ENCODE data around the gene CHD5. TPM values are rescaled to one million over a fixed set of nuclear protein-coding genes. Genes with fewer than 3 reads are reported as not detected.
"Not testable (repeated sequence)": the region's sequence is repeated elsewhere in the genome, so short reads cannot be mapped to it uniquely, and the experiment has no call there.

CHD5 gene
- total RNA-seq, 4 donors from 2014 or later: 5.5 to 16.9 (median 12.0) TPM

- Histone ChIP-seq H3K9me3 (no peaks in the 10 kb centered on the region), H3K4me3 (no peak overlapping the region), H3K36me3 (no peaks in the 10 kb centered on the region), H3K27me3 (peaks cover 0 to 6% (median 0%) of the 10 kb centered on the region in 4 donors), H3K4me1 (peaks cover 0 to 8% (median 0%) of the 10 kb centered on the region in 4 donors), H3K27ac (replicated peaks in 1 of 4) (no peak overlapping the region)
- 84% methylated on average over 2 of the region's 8 CpGs for WGBS
- no peak for DNase-seq (ENCODE audit: extremely low spot score)
- intact Hi-C loops (cut with DNase I): no loop called here
- TF ChIP-seq EP300 (IDR thresholded peaks at IDR 0.05): no peak
- TF ChIP-seq POLR2AphosphoS5 (IDR thresholded peaks at IDR 0.05): no peak
- no peak for TF ChIP-seq CTCF (IDR thresholded peaks at IDR 0.05)
- no peak for TF ChIP-seq POLR2A (IDR thresholded peaks at IDR 0.05; ENCODE audit: low read depth)
These were observed 113.4 kb downstream of the CHD5 start for GRCh38 chr1:6066680-6067079.

DNA sequence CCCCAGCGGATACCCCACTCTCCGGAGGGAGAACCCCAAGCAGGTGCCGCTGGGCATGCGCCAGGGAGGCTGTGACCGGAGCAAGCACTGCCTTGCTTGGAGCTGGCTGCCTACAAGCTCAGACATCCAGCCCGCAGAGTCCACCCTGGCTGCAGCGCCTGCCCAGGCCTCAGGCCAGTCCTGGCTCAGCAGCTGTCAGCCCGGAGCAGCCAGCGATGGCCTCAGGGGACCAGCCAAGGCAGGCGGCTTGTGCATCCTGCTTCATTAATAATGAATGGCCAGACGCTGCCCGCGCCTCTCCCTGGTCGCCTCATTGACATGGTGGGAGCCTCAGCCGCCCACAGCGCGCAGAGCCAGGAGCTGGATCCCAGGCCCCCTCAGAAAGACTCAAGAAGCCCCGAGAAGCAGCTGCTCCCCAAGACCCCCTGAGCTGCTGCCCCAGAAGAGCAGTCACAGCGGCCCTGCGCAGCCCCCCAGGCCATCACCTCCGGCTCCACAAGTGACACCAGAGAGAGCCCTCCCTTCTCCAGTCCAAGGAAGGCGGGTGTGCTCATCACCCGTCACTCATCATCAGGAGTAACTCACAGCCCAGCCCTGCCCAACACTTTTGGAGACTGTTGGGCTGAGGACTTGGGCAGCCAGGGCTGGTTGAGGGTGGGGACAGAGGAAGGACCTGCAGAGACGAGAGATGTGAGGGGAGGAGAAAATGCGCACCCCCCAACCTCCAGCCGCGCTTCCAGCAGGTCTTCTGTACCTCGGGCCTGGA is 114.8 kb downstream of the CHD5 start:
- Histone ChIP-seq H3K27me3 (peaks cover 0 to 6% (median 0%) of the 10 kb centered on the region in 4 donors), H3K27ac (replicated peaks in 1 of 4) (no peak overlapping the region), H3K4me3 (no peak overlapping the region), H3K36me3 (peaks cover 0 to 2% (median 0%) of the 10 kb centered on the region in 4 donors), H3K9me3 (no peaks in the 10 kb centered on the region), H3K4me1 (peaks cover 0 to 8% (median 0%) of the 10 kb centered on the region in 4 donors)
- TF ChIP-seq POLR2A (IDR thresholded peaks at IDR 0.05; ENCODE audit: low read depth): no peak
- no peak for TF ChIP-seq POLR2AphosphoS5 (IDR thresholded peaks at IDR 0.05)
- no peak for TF ChIP-seq EP300 (IDR thresholded peaks at IDR 0.05)
- TF ChIP-seq CTCF (IDR thresholded peaks at IDR 0.05): no peak
- intact Hi-C loops (cut with DNase I): no loop called here
- no peak for DNase-seq (ENCODE audit: extremely low spot score)
- WGBS: 63% methylated on average over 19 of the region's 28 CpGs

GRCh38 chr1:6063532-6064053 is 116.5 kb downstream of the CHD5 start:
- DNase-seq (ENCODE audit: extremely low spot score); H3K36me3 ChIP-seq; H3K4me3 ChIP-seq; intact Hi-C loops (cut with DNase I); H3K9me3 ChIP-seq; H3K27ac ChIP-seq (replicated peaks in 1 of 4): not testable (repeated sequence)
- Histone ChIP-seq H3K4me1 (peaks cover 4 to 14% (median 6%) of the 10 kb centered on the region in 4 donors), H3K27me3 (peaks cover 0 to 11% (median 0%) of the 10 kb centered on the region in 4 donors)
- 85% methylated on average over 5 of the region's 7 CpGs for WGBS

- TF ChIP-seq EP300 (IDR thresholded peaks at IDR 0.05) (no peak), POLR2A (IDR thresholded peaks at IDR 0.05; ENCODE audit: low read depth) (no peak), CTCF (IDR thresholded peaks at IDR 0.05) (no peak), POLR2AphosphoS5 (IDR thresholded peaks at IDR 0.05) (no peak)
- no peak for DNase-seq (ENCODE audit: extremely low spot score)
- peaks cover 0 to 13% (median 0%) of the 10 kb centered on the region in 4 donors for H3K27me3 ChIP-seq
- intact Hi-C loops (cut with DNase I): no loop called here
- H3K36me3 ChIP-seq: peaks cover 0 to 7% (median 0%) of the 10 kb centered on the region in 4 donors
- no peak overlapping the region for H3K27ac ChIP-seq (replicated peaks in 1 of 4)
- H3K4me3 ChIP-seq: no peak overlapping the region
- 88% methylated on average over 6 of the region's 6 CpGs for WGBS
- no peaks in the 10 kb centered on the region for H3K9me3 ChIP-seq
- H3K4me1 ChIP-seq: peaks cover 8 to 18% (median 15%) of the 10 kb centered on the region in 4 donors
These were observed 117.5 kb downstream of the CHD5 start for GRCh38 chr1:6062670-6063069.

- intact Hi-C loops (cut with DNase I): loop anchor here (10.0 kb wide), 1 partner anchor 285 kb away; no protein-coding TSS in a partner anchor
- H3K27ac ChIP-seq (replicated peaks in 1 of 4): no peak overlapping the region
- WGBS: 87% methylated on average over 4 of the region's 9 CpGs
These were observed 120.3 kb downstream of the CHD5 start for GRCh38 chr1:6059866-6060265.

More at GRCh38 chr1:6059866-6060265, 120.3 kb downstream of the CHD5 start:
- TF ChIP-seq EP300 (IDR thresholded peaks at IDR 0.05) (no peak), POLR2A (IDR thresholded peaks at IDR 0.05; ENCODE audit: low read depth) (no peak), CTCF (IDR thresholded peaks at IDR 0.05) (no peak)
- no peak for DNase-seq (ENCODE audit: extremely low spot score)
- no peak overlapping the region for H3K4me3 ChIP-seq
- peaks cover 0 to 7% (median 0%) of the 10 kb centered on the region in 4 donors for H3K36me3 ChIP-seq
- H3K9me3 ChIP-seq: no peaks in the 10 kb centered on the region
- peaks cover 8 to 18% (median 14%) of the 10 kb centered on the region in 4 donors for H3K4me1 ChIP-seq
- peaks cover 0 to 16% (median 0%) of the 10 kb centered on the region in 4 donors for H3K27me3 ChIP-seq

Data from esophagus muscularis mucosa (tissue), 4 donors.